Kasumi-1 (cell line): ENCODE measurements around the gene PDE6H.
A peak's percentile ranks its signal among the peaks of the same experiment; 100 is the strongest.

Experiments
- DNase-seq, 2 experiments: peaks; one replicate each; lab custom pipeline; 2025; lab: John Stamatoyannopoulos, UW

The PDE6H gene

DNA sequence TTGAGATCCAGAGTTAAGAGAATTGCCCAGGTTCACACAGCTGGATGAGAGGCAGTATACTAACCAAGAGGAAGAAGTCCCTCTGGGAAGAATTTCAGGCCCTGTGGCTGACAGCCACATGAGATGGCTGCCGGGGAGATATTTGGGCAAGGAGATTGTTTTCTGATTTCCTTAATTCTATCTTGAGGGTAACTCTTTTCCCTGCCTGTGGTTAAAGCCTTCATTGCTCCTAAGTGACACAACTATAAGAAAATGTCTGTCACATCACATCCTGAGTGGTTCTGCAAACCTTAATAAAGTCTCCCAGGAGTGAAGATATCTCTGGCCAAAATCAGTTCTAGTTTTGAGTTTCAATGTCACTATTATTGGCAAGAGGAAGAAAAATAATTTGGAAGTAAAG is 21.0 kb upstream of the PDE6H start:
- no peak for DNase-seq

DNA sequence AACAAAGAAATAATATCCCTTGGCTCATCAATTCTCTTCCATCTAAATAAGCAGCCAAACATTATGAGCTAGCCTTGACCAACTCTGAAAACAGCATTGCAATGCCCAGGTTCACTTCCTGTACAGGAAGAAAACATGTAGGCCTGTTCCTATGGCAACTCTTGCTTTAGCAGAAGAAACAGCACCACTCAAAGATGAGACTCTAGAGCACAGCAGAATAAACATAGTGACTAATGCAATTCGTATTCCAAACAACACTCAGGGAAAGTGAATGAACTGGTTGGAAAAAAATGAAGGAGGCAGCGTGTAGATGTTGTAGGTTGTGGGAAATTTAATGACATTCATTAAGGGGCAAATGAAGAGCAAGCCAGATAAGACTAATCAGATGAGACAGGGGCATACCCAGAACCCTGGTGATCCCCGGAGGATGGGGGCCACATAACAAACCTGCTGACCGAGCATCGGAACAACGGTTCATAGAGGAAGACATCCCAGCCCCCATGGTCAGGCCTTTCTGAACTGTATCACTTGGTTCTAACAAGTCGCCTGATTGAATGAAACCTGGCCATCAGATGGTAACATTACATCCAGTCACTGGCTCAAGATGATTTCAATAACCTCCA is 20.4 kb upstream of the PDE6H start:
- peak; percentile 18 to 31 for DNase-seq

DNA sequence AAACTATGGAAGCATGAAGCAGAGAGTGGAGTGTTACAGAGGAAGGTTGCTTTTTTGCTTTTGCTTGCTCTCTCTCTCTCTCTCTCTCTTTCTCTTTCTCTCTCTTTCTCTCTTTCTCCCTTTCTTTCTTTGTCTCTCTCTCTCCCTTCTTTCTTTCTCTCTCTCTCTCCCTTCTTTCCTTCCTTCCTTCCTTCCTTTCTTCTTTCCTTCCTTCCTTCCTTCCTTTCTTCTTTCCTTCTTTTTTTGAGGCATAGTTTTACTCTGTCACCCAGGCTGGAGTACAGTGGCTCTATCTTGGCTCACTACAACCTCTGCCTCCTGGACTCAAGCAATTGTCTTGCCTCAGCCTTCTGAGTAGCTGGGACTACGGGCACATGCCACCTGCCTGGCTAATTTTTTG is 19.1 kb upstream of the PDE6H start:
- no peak for DNase-seq

DNA sequence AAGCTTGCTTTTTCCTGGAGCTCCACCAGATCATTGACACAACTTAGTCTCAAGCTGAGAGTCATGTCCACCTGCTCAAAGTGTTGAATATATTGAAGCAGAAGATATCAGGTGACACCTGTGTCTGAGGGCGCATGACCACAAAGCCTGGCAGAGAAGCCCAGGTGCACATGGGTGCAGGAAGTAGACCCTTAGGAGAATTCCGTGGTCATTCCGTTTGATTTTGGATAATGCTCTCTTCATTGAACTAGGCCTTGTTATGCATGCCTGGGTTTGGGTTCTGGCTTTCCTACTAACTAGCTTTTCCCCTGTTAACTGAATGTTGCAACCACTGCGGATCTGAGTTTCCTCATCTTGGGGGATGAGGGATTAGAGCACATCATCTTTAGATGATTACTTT is 18.6 kb upstream of the PDE6H start:
- peak in 1 of 2 experiments; percentile 6 for DNase-seq

DNA sequence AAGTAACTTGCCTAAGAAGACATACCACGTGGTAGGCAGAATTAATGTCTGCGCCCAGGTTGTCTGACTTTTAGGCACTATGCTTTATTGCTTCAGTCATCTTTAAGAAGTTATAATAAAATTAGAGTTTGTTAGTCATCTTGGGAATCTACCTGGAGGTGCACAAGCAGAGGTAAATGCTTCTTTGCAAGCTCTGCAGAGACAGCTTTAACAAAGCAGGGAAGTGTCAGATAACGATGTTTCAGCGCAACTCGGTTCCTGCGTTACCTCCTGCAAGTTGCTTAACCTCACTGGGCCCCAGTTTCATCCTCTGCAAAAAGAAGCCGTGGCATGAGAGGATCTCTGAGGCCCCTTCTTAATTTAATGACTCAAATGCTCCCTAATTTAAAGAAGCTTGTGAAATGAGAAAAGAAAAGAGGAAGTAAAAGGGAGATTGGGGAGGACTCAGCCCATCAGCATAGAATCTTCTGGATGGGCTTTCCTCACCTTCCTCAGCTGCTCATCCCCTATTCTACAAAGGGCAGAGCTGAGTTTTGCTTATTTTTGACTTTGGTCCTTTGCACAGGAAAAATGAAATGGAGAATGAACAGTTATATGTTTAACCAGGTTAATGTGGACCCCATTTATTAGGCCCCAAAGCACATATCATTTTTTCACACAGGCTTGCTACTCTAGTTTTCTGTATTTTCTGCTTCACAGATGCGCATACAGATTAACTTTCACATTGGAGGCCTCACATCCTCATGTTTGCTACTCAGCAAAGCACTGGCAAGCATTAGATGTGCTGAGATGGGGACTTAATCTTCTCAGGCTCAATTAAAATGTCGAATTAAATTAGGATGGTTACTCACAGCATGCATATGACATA is 16.6 kb upstream of the PDE6H start:
- DNase-seq, result peak; percentile 62 to 71

DNA sequence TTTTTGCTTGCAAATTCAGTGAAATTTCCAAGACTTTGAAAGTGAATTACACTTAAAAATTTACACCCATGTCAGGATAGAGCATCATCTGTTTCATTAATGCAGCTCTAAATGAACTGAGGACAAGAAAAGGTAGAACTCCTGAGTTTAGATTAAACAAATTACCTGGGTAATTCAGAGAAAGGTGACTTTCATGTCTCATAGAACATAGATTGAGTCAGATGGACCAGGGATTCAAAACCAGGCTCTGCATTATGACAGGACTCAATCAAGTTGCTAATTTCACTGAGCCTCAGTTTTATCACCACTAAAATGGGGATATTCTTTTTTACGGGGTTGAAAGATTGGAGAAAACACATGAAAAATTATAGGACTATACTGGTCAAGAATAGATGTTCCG is 15.9 kb upstream of the PDE6H start:
- DNase-seq, result no peak

DNA sequence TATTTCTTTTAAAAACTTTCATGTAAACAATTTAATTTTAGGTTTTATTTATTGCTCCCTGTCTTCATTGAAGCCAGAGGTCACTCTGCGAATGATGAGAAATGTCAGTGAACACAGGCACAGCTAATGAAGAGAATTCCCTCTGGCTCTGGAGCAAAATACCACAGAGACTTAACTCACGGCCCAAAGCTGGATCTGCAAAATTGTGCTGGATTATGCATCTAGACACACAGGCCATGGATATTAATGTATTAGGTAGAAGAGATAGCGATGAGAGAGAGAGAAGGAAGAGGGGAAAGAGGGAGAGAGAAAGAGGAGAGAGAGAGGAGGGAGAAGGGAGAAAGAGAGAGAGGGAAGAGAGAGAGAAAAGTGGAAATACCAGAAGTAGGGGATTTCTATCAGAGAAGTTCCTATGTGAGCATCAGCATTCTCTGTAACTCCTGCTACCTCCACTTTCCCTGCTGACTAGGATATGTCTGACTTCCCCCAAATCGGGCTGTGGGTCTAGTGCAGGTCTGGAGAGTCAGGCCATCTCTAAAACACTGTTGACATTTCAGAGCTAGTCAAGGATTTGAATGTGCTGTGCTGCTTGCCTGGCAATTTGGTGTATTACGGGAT is 15.2 kb upstream of the PDE6H start:
- peak; percentile 31 to 35 for DNase-seq

DNA sequence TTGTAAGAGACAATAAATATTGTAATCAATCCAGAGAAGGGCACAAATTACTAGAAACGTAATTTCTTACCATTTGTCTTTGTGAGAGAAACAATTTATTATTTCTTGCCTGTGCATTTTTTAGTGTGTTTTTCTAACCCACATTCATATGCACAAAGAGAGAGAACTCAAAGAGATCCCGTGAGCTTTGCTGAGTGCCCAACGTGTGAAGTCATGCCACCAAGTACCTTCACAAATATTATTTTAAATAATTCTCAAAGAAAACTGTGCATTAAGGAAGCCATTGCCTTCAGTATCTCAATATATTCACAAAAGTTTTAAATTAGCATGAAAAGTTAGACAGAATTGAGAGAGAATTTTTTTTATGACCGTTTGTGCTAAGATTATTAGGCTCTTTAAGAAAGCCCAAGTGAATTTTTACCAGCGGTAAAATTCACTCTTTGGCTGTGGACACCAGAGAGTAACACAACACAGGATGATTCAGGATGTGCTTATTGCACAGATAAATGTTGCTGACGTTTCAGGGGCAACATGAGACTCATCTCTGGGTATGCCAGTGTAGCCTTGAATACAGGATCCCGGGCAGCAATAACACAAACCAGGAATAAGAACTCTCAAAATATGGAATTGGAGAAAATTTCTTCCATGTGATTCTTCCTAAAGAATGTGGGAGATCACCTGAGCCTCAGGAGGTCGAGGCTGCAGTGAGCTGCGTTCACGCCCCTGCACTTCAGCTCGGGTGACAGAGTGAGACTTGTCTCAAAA is 14.3 kb upstream of the PDE6H start:
- DNase-seq, result no peak

DNA sequence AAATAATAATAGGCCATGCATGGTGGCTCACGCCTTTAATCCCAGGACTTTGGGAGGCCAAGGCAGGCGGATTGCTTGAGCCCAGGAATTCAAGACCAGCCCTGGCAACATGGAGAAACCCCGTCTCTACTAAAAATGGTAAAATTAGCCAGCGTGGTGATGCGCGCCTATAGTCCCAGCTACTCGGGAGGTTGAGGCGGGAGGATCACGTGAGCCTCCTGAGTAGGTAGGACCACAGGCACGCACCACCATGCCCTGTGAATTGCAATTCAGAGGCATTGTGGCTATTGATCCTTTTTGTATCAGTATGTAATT is 13.8 kb upstream of the PDE6H start:
- no peak for DNase-seq

DNA sequence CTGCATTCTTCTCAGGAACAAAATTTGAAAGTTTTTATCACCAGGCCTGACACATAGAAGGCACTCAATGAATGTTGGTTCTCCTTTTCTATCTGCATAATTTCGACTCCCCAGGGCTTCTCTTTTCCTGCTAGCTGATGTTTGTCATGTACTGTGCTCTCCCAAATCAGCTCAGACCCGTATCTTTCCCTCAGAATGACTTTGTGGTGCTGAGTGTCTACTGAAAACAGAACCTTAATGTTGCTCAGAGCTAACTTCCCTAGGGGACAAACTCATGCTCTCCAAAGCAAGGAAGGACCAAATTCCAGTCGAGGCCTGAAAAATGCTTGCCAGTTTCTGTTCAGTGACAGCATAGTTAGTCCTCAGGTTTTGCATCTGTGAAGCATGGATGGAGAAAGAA is 13.4 kb upstream of the PDE6H start:
- peak; percentile 13 to 14 for DNase-seq

DNA sequence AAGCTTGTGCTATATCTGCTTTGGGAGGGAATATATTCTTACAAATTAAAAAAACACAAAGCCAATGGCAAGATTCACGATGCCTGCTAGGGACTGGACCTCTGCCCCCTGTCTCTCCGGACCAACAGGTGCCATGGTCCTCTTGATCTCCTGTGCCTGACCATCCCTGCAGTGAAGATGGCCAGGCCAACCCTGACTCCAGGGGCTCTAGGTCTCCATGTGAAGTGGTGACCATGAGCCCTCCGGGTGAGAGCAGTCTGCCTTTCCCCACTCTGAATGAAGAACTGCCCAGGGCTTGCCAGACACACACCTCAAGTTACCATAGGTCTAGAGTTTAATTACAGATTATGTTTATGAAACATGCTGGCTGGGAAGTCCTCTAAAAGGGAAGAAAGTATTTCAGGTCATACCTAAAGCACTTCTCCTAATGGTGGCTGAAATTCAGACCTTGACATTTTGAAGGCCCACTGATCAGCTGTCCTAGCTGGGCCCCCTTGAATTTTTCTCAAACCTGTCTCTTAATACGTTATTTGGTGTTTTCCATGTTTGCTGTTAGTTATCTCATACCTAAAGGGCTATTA is 12.8 kb upstream of the PDE6H start:
- no peak for DNase-seq

DNA sequence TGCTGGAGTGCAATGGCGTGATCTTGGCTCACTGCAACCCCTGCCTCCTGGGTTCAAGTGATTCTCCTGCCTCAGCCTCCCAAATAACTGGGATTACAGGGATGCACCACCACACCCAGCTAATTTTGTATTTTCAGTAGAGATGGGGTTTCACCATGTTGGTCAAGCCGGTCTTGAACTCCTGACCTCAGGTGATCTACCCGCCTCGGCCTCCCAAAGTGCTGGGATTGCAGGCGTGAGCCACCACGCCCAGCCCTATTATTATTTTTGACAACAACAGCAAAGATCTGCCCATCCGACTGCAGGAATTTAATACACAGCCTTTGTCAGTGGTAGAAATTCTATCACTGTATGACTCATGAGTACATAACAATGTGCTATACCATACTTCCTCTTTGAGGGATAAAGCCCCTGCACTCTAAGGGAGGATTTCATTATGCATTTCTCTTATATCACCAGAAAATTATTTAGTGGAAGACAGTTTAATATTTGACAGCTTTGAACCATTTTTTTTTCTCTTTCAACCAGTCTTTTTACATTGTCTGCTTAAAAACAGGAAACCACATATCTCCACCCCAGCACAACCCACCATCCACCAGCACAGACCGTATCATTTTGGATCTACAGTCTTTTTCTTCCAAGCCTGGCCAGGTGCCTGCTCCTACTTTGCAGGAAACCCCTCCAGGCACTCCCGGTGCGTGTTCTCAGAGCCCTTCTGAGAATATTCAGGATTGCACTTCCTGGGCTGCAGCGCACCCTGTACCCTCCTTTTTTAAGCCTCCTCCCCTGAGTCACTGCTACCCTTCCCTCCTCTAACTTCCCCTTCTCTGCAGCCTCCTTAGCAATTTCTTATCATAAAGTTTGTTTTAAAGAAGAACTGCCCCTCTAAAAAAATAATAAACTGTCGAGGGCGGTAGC is 12.0 kb upstream of the PDE6H start:
- DNase-seq, result peak; percentile 77 to 80

DNA sequence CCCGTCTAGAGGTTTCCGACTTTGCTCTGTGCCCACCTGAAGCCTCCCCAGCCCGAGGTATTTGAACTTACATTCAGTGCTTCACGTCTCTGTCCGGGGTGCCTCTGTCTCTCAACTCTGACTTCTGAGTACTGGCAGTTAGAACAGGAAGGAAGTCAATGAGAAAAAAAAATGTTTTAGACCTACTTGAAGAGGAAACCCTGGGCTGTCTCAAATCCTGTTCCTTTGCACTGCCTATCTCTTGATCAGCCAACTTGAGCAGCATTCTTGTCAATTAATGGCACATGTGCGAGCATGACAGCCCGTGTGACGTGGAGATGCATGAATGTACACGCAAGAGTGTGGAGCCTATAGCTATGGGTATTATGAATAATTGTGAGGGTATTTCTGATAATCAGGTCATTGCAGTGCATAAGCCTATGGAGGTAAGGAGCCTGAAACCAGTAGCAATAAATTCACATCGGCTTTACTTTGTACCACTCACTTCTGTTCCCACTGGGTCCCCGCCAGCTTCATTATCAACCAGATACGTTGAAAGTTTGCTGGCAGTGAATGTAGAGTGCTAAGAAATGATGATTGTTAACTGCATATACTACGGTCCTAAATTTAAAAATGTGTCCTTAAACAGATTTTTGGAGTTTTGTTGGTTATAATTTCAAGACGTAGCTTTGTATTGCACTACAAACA is 11.2 kb upstream of the PDE6H start, which contains the start of gene ARHGDIB:
TSS of gene ARHGDIB (minus strand) at position 136 of the 687 bp plus-strand sequence. CDS start 10,889 bp downstream, outside the sequence.
- peak; percentile 92 to 93 for DNase-seq

DNA sequence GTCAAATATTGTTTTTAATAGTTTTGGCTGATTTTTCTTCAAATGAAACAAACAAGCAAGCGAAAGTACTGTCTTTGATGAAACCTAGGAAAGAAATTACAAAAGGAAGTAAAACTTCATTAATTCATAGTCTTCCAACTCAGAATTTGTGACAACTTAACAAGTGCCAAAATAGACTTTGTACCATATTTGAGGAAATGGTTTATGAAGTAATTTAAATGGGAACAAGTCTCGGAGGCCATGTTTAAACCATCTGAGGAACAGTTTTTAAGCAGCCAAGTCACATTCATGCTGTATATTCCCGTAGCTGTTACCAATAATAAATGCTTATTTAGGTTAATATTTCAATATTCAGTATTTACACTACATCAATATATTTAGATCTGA is 10.7 kb upstream of the PDE6H start:
- peak; percentile 27 to 58 for DNase-seq

DNA sequence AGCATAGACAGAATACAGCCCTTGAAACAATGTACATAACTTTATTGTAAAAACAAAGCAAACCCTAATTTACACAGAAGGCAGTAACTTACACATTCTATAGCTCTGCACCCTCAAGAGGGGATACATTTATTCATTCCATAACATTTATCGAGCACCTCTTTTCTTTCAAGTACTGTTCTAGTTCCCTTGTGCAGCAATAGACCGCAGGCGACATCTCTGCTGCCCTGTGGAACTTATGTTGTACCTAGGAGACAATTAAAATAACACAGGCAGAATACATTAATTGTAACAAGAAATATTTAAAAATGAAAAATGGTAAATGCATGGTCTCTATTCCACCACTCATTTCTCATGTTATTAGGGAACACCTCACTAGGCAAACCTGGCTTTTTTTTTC is 10.0 kb upstream of the PDE6H start:
- peak in 1 of 2 experiments; percentile 37 for DNase-seq

DNA sequence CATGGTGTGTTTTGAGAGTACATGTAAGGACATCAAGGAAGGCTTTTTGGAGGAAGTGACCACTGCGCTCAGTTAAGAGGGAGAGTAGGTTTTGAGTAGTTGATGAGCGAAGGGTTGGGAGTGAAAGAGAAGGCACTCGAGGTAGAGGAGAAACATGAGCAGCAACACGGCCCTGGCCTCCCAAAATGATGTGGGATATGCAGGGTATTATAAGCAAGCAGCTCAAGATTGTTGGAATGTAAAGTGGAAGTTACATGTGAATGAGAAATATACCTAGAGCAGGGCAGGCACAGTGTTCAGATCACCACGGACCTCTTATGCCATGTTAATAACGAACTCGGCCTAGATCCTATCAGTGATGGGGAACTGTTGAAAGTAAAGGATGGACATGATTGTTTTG is 9.3 kb upstream of the PDE6H start:
- DNase-seq, result peak in 1 of 2 experiments; percentile 11

DNA sequence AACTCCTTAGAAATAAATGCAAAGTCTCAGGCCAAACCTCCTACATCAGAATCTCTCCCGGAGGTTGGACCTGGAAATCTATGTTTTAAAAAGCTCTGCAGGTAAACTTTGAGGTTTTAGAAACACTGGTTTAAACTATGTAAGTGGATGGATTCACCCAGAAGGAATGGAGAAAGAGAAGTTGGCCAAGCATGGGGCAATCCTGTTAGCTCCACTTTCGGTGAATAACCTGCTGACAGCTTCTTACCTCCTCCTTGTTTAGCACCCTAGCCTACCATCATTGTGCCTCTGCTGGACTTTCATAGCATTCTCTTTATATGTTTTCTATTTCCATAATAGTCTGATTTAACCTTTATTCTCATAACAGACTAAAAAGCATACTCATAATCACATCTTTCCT is 8.4 kb upstream of the PDE6H start:
- no peak for DNase-seq

DNA sequence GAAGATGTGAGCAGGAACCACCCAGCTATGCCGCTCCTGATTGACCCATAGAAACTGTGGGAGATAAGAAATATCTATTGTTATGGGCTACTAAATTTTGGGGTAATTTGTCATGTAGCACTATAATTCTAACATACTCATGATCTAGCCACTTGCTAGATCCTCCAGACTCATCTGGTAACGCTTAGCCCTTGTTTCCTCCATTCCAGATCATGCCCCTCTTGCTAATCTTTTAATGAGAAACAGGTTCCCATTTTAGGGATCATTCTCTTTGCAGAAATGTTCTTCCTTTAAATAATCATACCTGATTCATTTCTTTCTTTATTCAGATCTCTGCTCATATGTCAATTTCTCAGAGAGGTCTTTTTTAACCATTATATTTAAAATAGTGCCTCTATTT is 7.6 kb upstream of the PDE6H start:
- DNase-seq, result no peak

DNA sequence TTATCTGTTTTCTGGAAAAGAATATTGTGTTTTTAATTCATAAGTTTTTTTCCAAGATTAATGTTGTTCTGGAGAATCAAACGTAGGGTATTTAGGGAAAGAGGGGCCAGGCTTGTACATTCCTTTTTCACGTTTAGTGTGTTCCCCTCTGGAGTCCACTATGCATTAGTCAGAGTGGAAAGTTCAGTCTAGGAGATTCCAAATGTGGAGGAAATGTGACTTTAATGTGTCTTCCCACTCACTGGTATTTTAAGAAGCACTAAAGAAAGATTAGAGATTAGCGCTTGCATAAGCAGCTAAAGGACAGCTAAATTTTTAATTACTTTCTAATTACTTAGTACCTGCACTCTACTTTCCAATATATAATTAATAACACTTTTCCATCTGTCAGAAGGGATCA is 4.4 kb upstream of the PDE6H start:
- DNase-seq, result no peak

DNA sequence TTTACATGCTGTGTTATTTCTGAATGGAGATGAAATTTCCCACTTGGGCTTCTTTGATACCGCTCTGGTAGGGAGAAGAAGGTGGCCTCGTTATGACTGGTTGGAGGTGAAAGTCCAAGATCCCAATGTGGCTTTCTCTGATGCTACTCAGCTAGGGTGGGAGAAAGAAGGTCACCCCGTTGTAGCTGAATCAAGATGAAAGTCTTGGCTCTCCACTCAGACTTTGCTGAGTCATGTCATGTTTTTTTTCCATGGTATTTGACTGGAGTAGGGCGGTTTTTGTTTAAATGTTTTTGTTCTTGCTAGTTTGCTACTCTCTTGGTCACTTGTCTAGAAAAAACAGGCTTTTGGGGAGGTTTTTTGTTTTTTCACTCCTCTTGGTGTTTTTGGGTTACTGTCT is 2.4 kb upstream of the PDE6H start:
- no peak for DNase-seq
